Mesenchymal stem cell (in vitro differentiated cells and primary cell): ENCODE results near the gene VASP.
A peak's percentile ranks its signal among the peaks of the same experiment; 100 is the strongest.

Source experiments
- DNase-seq: peaks from one replicate; pipeline ENCODE4 v3.0.0-alpha.2; 2013
- H2AFZ ChIP-seq: one replicate; pipeline ENCODE4 v1.6.1; 2013; ENCODE audit warnings: low read depth, mild to moderate bottlenecking, control low read depth, inconsistent platforms, low read length, moderate library complexity
- H2AK5ac ChIP-seq: 2 replicates; pipeline ENCODE4 v1.6.1; 2013; ENCODE audit warnings: low read length, moderate library complexity, mild to moderate bottlenecking, inconsistent platforms; ENCODE audit not compliant: severe bottlenecking
- H2BK120ac ChIP-seq: one replicate; pipeline ENCODE4 v1.6.1; 2013; ENCODE audit warnings: low read depth, mild to moderate bottlenecking, inconsistent platforms, low read length, moderate library complexity
- H2BK12ac ChIP-seq, 2 experiments: one replicate each; pipeline ENCODE4 v1.6.1; 2013; ENCODE audit warnings: inconsistent platforms in 2 of 2, low read length in 2 of 2, mild to moderate bottlenecking in 2 of 2, moderate library complexity in 2 of 2, control low read depth in 1 of 2
- H2BK15ac ChIP-seq: one replicate; pipeline ENCODE4 v1.6.1; 2013; ENCODE audit warnings: mild to moderate bottlenecking, low read depth, inconsistent platforms; ENCODE audit not compliant: poor library complexity, severe bottlenecking
- H2BK5ac ChIP-seq: 2 replicates; pipeline ENCODE4 v1.6.1; 2013; ENCODE audit warnings: low read depth, mild to moderate bottlenecking, low read length, control low read depth, inconsistent platforms; ENCODE audit not compliant: poor library complexity, severe bottlenecking
- H3K14ac ChIP-seq, 2 experiments: one replicate each; pipeline ENCODE4 v1.6.1; 2013; ENCODE audit warnings: inconsistent platforms in 2 of 2, low read length in 2 of 2, control low read depth in 1 of 2, mild to moderate bottlenecking in 1 of 2, moderate library complexity in 1 of 2
- H3K18ac ChIP-seq, 2 experiments: one replicate each; pipeline ENCODE4 v1.6.1; 2013; ENCODE audit warnings: inconsistent platforms in 2 of 2, low read length in 2 of 2, control low read depth in 1 of 2, low read depth in 1 of 2, mild to moderate bottlenecking in 1 of 2
- H3K23ac ChIP-seq, 2 experiments: one replicate each; pipeline ENCODE4 v1.6.1; 2013; ENCODE audit warnings: inconsistent platforms in 2 of 2, low read length in 2 of 2, mild to moderate bottlenecking in 2 of 2, moderate library complexity in 2 of 2, control low read depth in 1 of 2
- H3K27ac ChIP-seq: 2 replicates; pipeline ENCODE4 v1.5.1; 2013; ENCODE audit warnings: mild to moderate bottlenecking, moderate library complexity, low read length, control low read depth, inconsistent platforms; ENCODE audit not compliant: poor library complexity, severe bottlenecking
- H3K27me3 ChIP-seq, 2 experiments: 2 replicates each; pipeline versions ENCODE4 v1.6.1 to v1.7.0; 2013; ENCODE audit warnings: low read length in 2 of 2, mild to moderate bottlenecking in 2 of 2, moderate library complexity in 2 of 2, control low read depth in 1 of 2, inconsistent platforms in 1 of 2; ENCODE audit not compliant: control insufficient read depth in 1 of 2, insufficient read depth in 1 of 2
- H3K36me3 ChIP-seq, 2 experiments: 2 replicates each; pipeline versions ENCODE4 v1.6.1 to v1.7.0; 2013; ENCODE audit warnings: low read length in 2 of 2, control low read depth in 1 of 2, inconsistent platforms in 1 of 2, low read depth in 1 of 2, mild to moderate bottlenecking in 1 of 2; ENCODE audit not compliant: insufficient read depth in 2 of 2, control insufficient read depth in 1 of 2
- H3K4ac ChIP-seq, 2 experiments: one replicate each; pipeline ENCODE4 v1.6.1; 2013; ENCODE audit warnings: inconsistent platforms in 2 of 2, low read length in 2 of 2, mild to moderate bottlenecking in 2 of 2, moderate library complexity in 2 of 2, control low read depth in 1 of 2, low read depth in 1 of 2
- H3K4me1 ChIP-seq: 2 replicates; pipeline ENCODE4 v1.6.1; 2013; ENCODE audit warnings: low read depth, low read length, control low read depth; ENCODE audit not compliant: control insufficient read depth, insufficient read depth
- H3K4me2 ChIP-seq: 2 replicates; pipeline ENCODE4 v1.6.1; 2013; ENCODE audit warnings: low read length, mild to moderate bottlenecking, inconsistent platforms; ENCODE audit not compliant: poor library complexity, severe bottlenecking
- H3K4me3 ChIP-seq, 2 experiments: 2 replicates each; pipeline versions ENCODE4 v1.5.1 to v1.7.0; 2013; ENCODE audit warnings: low read length in 2 of 2, mild to moderate bottlenecking in 2 of 2, control low read depth in 1 of 2, low read depth in 1 of 2; ENCODE audit not compliant: insufficient read depth in 1 of 2
- H3K79me1 ChIP-seq: replicated peaks from 2 replicates; pipeline ENCODE4 v1.6.1; 2013; ENCODE audit warnings: mild to moderate bottlenecking, control low read depth, low read length, inconsistent platforms; ENCODE audit not compliant: poor library complexity, severe bottlenecking
- H3K9ac ChIP-seq: 2 replicates; pipeline ENCODE4 v1.7.0; 2013; ENCODE audit warnings: mild to moderate bottlenecking, low read length, moderate library complexity
- H3K9me3 ChIP-seq: 2 replicates; pipeline ENCODE4 v1.7.0; 2013; ENCODE audit warnings: mild to moderate bottlenecking, low read length; ENCODE audit not compliant: control insufficient read depth
- H4K8ac ChIP-seq: one replicate; pipeline ENCODE4 v1.6.1; 2013; ENCODE audit warnings: inconsistent platforms, mild to moderate bottlenecking, low read length, moderate library complexity
- H4K91ac ChIP-seq: one replicate; pipeline ENCODE4 v1.6.1; 2013; ENCODE audit warnings: mild to moderate bottlenecking, low read length, inconsistent platforms
- WGBS: methylation state at CpG from one replicate; pipeline ENCODE4 v1.1.7; 2013; ENCODE audit warnings: mixed read lengths; 5-methylcytosine and 5-hydroxymethylcytosine counted together

VASP gene

GRCh38 chr19:45523642-45524256, 16.5 kb downstream of the VASP start:
- Histone ChIP-seq H3K9me3 (no peaks in the 10 kb centered on the region), H4K8ac (no peak overlapping the region), H3K23ac (no peak overlapping the region), H2BK5ac (no peak overlapping the region), H3K4me2 (no peak overlapping the region), H3K4me1 (peaks cover 14% of the 10 kb centered on the region), H3K18ac (no peak overlapping the region), H3K27ac (peak overlapping the region; percentile 37), H3K36me3 (peaks cover 55 to 80% of the 10 kb centered on the region in 2 experiments), H3K9ac (no peak overlapping the region), H2BK120ac (no peak overlapping the region), H2BK12ac (no peak overlapping the region), H2BK15ac (no peak overlapping the region), H2AK5ac (peak overlapping the region; percentile 35), H4K91ac (no peak overlapping the region), H3K4me3 (no peak overlapping the region), H3K4ac (no peak overlapping the region), H3K79me1 (peaks cover 24% of the 10 kb centered on the region), H2AFZ (no peak overlapping the region), H3K27me3 (no peaks in the 10 kb centered on the region), H3K14ac (no peak overlapping the region)
- peak; percentile 88 for DNase-seq
- 85% methylated on average over 8 of the region's 9 CpGs for WGBS

DNA sequence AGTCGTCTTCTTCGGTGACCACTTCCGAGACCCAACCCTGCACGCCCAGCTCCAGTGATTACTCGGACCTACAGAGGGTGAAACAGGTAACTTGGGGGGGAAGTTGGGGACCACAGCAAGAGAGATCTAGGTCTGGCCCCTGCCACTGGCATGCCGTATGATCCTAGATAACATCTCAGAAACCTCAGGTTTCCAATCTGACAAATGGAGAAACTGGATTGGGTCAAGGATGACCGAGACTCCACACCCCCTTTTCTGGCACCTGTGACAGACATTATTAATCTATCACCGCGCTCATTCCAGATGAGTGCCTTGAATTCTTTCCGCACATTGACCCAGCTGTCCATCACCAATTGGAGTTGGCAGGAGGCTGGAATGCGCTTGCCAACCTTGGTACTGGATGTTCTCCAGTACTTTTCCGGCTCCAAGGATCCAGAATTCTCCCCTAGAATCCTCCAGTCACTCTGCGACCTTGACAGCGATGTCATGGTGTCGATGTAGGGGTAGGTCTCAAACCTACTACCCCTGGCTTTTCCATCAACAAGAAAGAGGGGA, 17.4 kb downstream of the VASP start:
- no peak overlapping the region for H2BK120ac ChIP-seq
- no peak overlapping the region for H2AK5ac ChIP-seq
- no peak overlapping the region for H2BK15ac ChIP-seq
- no peak overlapping the region for H3K4me3 ChIP-seq
- H2AFZ ChIP-seq: no peak overlapping the region
- H3K4ac ChIP-seq: no peak overlapping the region
- 98% methylated on average over 15 of the region's 15 CpGs for WGBS
- no peaks in the 10 kb centered on the region for H3K27me3 ChIP-seq
- H3K23ac ChIP-seq: no peak overlapping the region
- peaks cover 18% of the 10 kb centered on the region for H3K4me1 ChIP-seq
- H4K91ac ChIP-seq: no peak overlapping the region
- H4K8ac ChIP-seq: no peak overlapping the region
- DNase-seq: no peak
- no peak overlapping the region for H2BK5ac ChIP-seq
- no peak overlapping the region for H3K9ac ChIP-seq
- H3K4me2 ChIP-seq: no peak overlapping the region
- no peak overlapping the region for H3K27ac ChIP-seq
- peaks cover 24% of the 10 kb centered on the region for H3K79me1 ChIP-seq
- no peaks in the 10 kb centered on the region for H3K9me3 ChIP-seq
- no peak overlapping the region for H3K18ac ChIP-seq
- H3K14ac ChIP-seq: no peak overlapping the region
- no peak overlapping the region for H2BK12ac ChIP-seq
- H3K36me3 ChIP-seq: peaks cover 53 to 85% of the 10 kb centered on the region in 2 experiments

GRCh38 chr19:45526143-45526542, 18.9 kb downstream of the VASP start:
- Histone ChIP-seq H4K91ac (no peak overlapping the region), H3K27ac (no peak overlapping the region), H2BK5ac (no peak overlapping the region), H3K27me3 (no peaks in the 10 kb centered on the region), H3K14ac (no peak overlapping the region), H3K9ac (no peak overlapping the region), H3K4me3 (no peak overlapping the region), H3K36me3 (peaks cover 42 to 72% of the 10 kb centered on the region in 2 experiments), H3K9me3 (peaks cover 2% of the 10 kb centered on the region), H3K4ac (no peak overlapping the region), H3K79me1 (peaks cover 18% of the 10 kb centered on the region), H3K4me2 (no peak overlapping the region), H2BK120ac (no peak overlapping the region), H2AFZ (no peak overlapping the region), H4K8ac (no peak overlapping the region), H3K18ac (no peak overlapping the region), H3K4me1 (peaks cover 15% of the 10 kb centered on the region), H3K23ac (no peak overlapping the region), H2AK5ac (no peak overlapping the region), H2BK12ac (no peak overlapping the region), H2BK15ac (no peak overlapping the region)
- peak; percentile 77 for DNase-seq
- whole genome bisulfite sequencing: 96% methylated on average over 7 of the region's 9 CpGs

DNA sequence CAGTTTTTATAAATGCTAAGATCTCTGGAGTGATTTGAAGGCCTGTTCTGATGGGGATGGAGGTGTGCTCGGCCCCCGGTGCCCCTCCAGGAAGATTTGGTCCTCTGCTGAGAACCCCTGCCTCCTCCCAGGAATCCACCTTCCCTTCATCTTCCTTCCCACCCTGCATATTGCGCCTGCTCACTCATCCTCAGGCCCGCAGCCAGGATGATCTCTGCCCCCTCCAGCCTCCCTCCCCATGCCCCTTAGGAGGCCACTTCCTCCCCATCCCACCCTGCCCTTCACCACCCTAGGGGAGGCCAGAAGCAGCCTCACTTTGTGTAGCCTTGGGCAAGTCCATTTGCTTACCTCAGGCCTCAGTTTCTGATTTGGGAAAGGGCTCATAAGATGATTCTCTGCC, 19.7 kb downstream of the VASP start:
- H3K14ac ChIP-seq: no peak overlapping the region
- no peak overlapping the region for H2AFZ ChIP-seq
- no peak overlapping the region for H3K4me2 ChIP-seq
- no peak overlapping the region for H2BK120ac ChIP-seq
- H3K9ac ChIP-seq: no peak overlapping the region
- no peak overlapping the region for H4K8ac ChIP-seq
- no peak overlapping the region for H3K23ac ChIP-seq
- no peak overlapping the region for H3K4me3 ChIP-seq
- H2BK12ac ChIP-seq: no peak overlapping the region
- H2BK5ac ChIP-seq: no peak overlapping the region
- 89% methylated on average over 4 of the region's 4 CpGs for WGBS
- DNase-seq: no peak
- no peak overlapping the region for H2BK15ac ChIP-seq
- peaks cover 42 to 63% of the 10 kb centered on the region in 2 experiments for H3K36me3 ChIP-seq
- no peak overlapping the region for H3K18ac ChIP-seq
- no peak overlapping the region for H3K4ac ChIP-seq
- peaks cover 13% of the 10 kb centered on the region for H3K79me1 ChIP-seq
- no peak overlapping the region for H4K91ac ChIP-seq
- H3K4me1 ChIP-seq: peaks cover 14% of the 10 kb centered on the region
- H3K27me3 ChIP-seq: no peaks in the 10 kb centered on the region
- no peak overlapping the region for H3K27ac ChIP-seq
- peaks cover 6% of the 10 kb centered on the region for H3K9me3 ChIP-seq
- no peak overlapping the region for H2AK5ac ChIP-seq
